ENCODE results near the gene PPARD. TPM values are rescaled to one million over a fixed set of nuclear protein-coding genes. Genes with fewer than 3 reads are reported as not detected.

PPARD gene
- total and polyA plus RNA-seq, 2 of the 13 experiments (the other 11 are each of a cell fraction or from before 2014, with no cell fraction given): 6.1 to 13.3 TPM

- TF ChIP-seq E2F1 (CRISPR knock-in tag; IDR thresholded peaks at IDR 0.05) (no peak), ZNF598 (CRISPR knock-in tag; IDR thresholded peaks at IDR 0.05; ENCODE audit: borderline replicate concordance) (0 out of 2 replicates have a peak, but pooled peaks have one; percentile 37), WIZ (CRISPR knock-in tag; IDR thresholded peaks at IDR 0.05) (no peak), GMEB2 (CRISPR knock-in tag; IDR thresholded peaks at IDR 0.05; ENCODE audit: low read depth) (no peak), THAP11 (CRISPR knock-in tag; IDR thresholded peaks at IDR 0.05) (peak; percentile 33; the same call in 1 of the 2 replicates), ZNF546 (CRISPR knock-in tag; conservative IDR thresholded peaks at IDR 0.05) (no peak), PRDM4 (CRISPR knock-in tag; IDR thresholded peaks at IDR 0.05; ENCODE audit: borderline replicate concordance) (no peak), TCF7L2 (IDR thresholded peaks at IDR 0.05; ENCODE audit: low read depth, low read length) (no peak), ZNF12 (CRISPR knock-in tag; IDR thresholded peaks at IDR 0.05) (no peak), DRAP1 (CRISPR knock-in tag; IDR thresholded peaks at IDR 0.05) (no peak), ZNF350 (CRISPR knock-in tag; IDR thresholded peaks at IDR 0.05; ENCODE audit: borderline replicate concordance, low read depth) (no peak), KDM3A (CRISPR knock-in tag; IDR thresholded peaks at IDR 0.05; ENCODE audit: low read depth) (no peak), GATA4 (IDR thresholded peaks at IDR 0.05; ENCODE audit: borderline replicate concordance, low read depth) (no peak), SRSF4 (IDR thresholded peaks at IDR 0.05; ENCODE audit: low read depth, low read length, poor library complexity, severe bottlenecking) (no peak), FOXO4 (CRISPR knock-in tag; conservative IDR thresholded peaks at IDR 0.05) (no peak), GTF2F1 (IDR thresholded peaks at IDR 0.05; ENCODE audit: low read length) (no peak), SIX4 (CRISPR knock-in tag; IDR thresholded peaks at IDR 0.05) (no peak), ZNF644 (CRISPR knock-in tag; IDR thresholded peaks at IDR 0.05; ENCODE audit: low read depth) (no peak), HNF4G (IDR thresholded peaks at IDR 0.05; ENCODE audit: borderline replicate concordance, low read depth, low read length) (no peak), HNF4G (CRISPR knock-in tag; IDR thresholded peaks at IDR 0.05; ENCODE audit: borderline replicate concordance, low read depth) (no peak), PRPF4 (IDR thresholded peaks at IDR 0.05; ENCODE audit: low read depth, low read length, poor library complexity, severe bottlenecking) (no peak), ZNF101 (CRISPR knock-in tag; IDR thresholded peaks at IDR 0.05; ENCODE audit: borderline replicate concordance, low read depth) (no peak), SRSF1 (optimal IDR thresholded peaks at IDR 0.05; ENCODE audit: low read depth, low read length) (no peak), ZNF790 (CRISPR knock-in tag; IDR thresholded peaks at IDR 0.05; ENCODE audit: borderline replicate concordance) (no peak), KDM4B (CRISPR knock-in tag; IDR thresholded peaks at IDR 0.05) (no peak)
Observed at GRCh38 chr6:35449287-35449881, 107.0 kb downstream of the PPARD start (continued).

Measured in HepG2 (cell line).